Activated T-cell treated with anti-CD3 and anti-CD28 coated beads, Interleukin-2, amount 50 U/mL, for 24 hours (primary cell): ENCODE data around the gene CTBP2.

Experiments
- DNase-seq: peaks from one replicate; pipeline ENCODE4 v3.0.0-alpha.2; 2020
- H3K27ac Mint-ChIP-seq: 2 replicates; pipeline ENCODE4 v1.8.0; 2020; ENCODE audit warnings: mild to moderate bottlenecking, mixed read lengths
- H3K27me3 Mint-ChIP-seq: 2 replicates; pipeline ENCODE4 v1.8.0; 2020; ENCODE audit warnings: mixed read lengths
- H3K36me3 Mint-ChIP-seq: 2 replicates; pipeline ENCODE4 v1.8.0; 2020; ENCODE audit warnings: low read depth, mixed read lengths
- H3K4me1 Mint-ChIP-seq: 2 replicates; pipeline ENCODE4 v1.8.0; 2020; ENCODE audit warnings: low read depth, mixed read lengths
- H3K4me3 Mint-ChIP-seq: 2 replicates; pipeline ENCODE4 v1.8.0; 2020; ENCODE audit warnings: mild to moderate bottlenecking, moderate library complexity, mixed read lengths
- H3K9me3 Mint-ChIP-seq: 2 replicates; pipeline ENCODE4 v1.8.0; 2020; ENCODE audit warnings: mixed read lengths

Gene CTBP2

GRCh38 chr10:125054669-125055268 lies 105.6 kb downstream of the CTBP2 start:
- H3K4me3 Mint-ChIP-seq, result no peak overlapping the region
- H3K27me3 Mint-ChIP-seq, result peaks cover 68% of the 10 kb centered on the region
- no peak for DNase-seq
- H3K9me3 Mint-ChIP-seq, result no peaks in the 10 kb centered on the region
- H3K4me1 Mint-ChIP-seq, result no peaks in the 10 kb centered on the region
- no peaks in the 10 kb centered on the region for H3K36me3 Mint-ChIP-seq
- H3K27ac Mint-ChIP-seq, result no peak overlapping the region

- no peak for DNase-seq
- H3K27ac Mint-ChIP-seq, result no peak overlapping the region
Observed at GRCh38 chr10:125054216-125054615, 106.1 kb downstream of the CTBP2 start.

GRCh38 chr10:125052146-125052545 lies 108.2 kb downstream of the CTBP2 start:
- Mint-ChIP-seq H3K4me1 (no peaks in the 10 kb centered on the region), H3K4me3 (no peak overlapping the region), H3K36me3 (no peaks in the 10 kb centered on the region), H3K9me3 (no peaks in the 10 kb centered on the region), H3K27me3 (peaks cover 62% of the 10 kb centered on the region), H3K27ac (no peak overlapping the region)
- DNase-seq, result no peak

More at GRCh38 chr10:125054216-125054615, 106.1 kb downstream of the CTBP2 start:
- Mint-ChIP-seq H3K36me3 (no peaks in the 10 kb centered on the region), H3K4me3 (no peak overlapping the region), H3K4me1 (no peaks in the 10 kb centered on the region), H3K9me3 (no peaks in the 10 kb centered on the region), H3K27me3 (peaks cover 69% of the 10 kb centered on the region)

- Mint-ChIP-seq H3K36me3 (no peaks in the 10 kb centered on the region), H3K4me3 (no peak overlapping the region), H3K27me3 (peaks cover 50% of the 10 kb centered on the region), H3K27ac (no peak overlapping the region), H3K9me3 (no peaks in the 10 kb centered on the region), H3K4me1 (no peaks in the 10 kb centered on the region)
- no peak for DNase-seq
Observed at GRCh38 chr10:125050383-125050782, 110.0 kb downstream of the CTBP2 start.

GRCh38 chr10:125049216-125049881 lies 111.0 kb downstream of the CTBP2 start:
- Mint-ChIP-seq H3K27me3 (peaks cover 46% of the 10 kb centered on the region), H3K9me3 (no peaks in the 10 kb centered on the region), H3K36me3 (no peaks in the 10 kb centered on the region), H3K27ac (no peak overlapping the region), H3K4me3 (no peak overlapping the region), H3K4me1 (no peaks in the 10 kb centered on the region)
- DNase-seq, result no peak

- H3K36me3 Mint-ChIP-seq, result no peaks in the 10 kb centered on the region
- H3K9me3 Mint-ChIP-seq, result no peaks in the 10 kb centered on the region
Observed at GRCh38 chr10:125048094-125048864, 112.1 kb downstream of the CTBP2 start.

GRCh38 chr10:125043841-125044658 lies 116.3 kb downstream of the CTBP2 start:
- Mint-ChIP-seq H3K4me3 (no peak overlapping the region), H3K27me3 (peaks cover 8% of the 10 kb centered on the region), H3K36me3 (no peaks in the 10 kb centered on the region), H3K4me1 (no peaks in the 10 kb centered on the region), H3K9me3 (no peaks in the 10 kb centered on the region), H3K27ac (no peak overlapping the region)
- DNase-seq, result no peak

More at GRCh38 chr10:125048094-125048864, 112.1 kb downstream of the CTBP2 start:
- DNase-seq, result peak; percentile 74
- Mint-ChIP-seq H3K4me1 (no peaks in the 10 kb centered on the region), H3K27me3 (peaks cover 43% of the 10 kb centered on the region), H3K4me3 (no peak overlapping the region), H3K27ac (no peak overlapping the region)

- no peak overlapping the region for H3K27ac Mint-ChIP-seq
- no peaks in the 10 kb centered on the region for H3K4me1 Mint-ChIP-seq
- H3K4me3 Mint-ChIP-seq, result no peak overlapping the region
- no peaks in the 10 kb centered on the region for H3K36me3 Mint-ChIP-seq
- no peaks in the 10 kb centered on the region for H3K9me3 Mint-ChIP-seq
- no peaks in the 10 kb centered on the region for H3K27me3 Mint-ChIP-seq
- DNase-seq, result no peak
Observed at GRCh38 chr10:125041856-125042506, 118.4 kb downstream of the CTBP2 start.

- Mint-ChIP-seq H3K4me3 (no peak overlapping the region), H3K4me1 (no peaks in the 10 kb centered on the region), H3K36me3 (no peaks in the 10 kb centered on the region), H3K27me3 (no peaks in the 10 kb centered on the region), H3K27ac (no peak overlapping the region), H3K9me3 (no peaks in the 10 kb centered on the region)
- DNase-seq, result no peak
Observed at GRCh38 chr10:125039354-125039769, 121.0 kb downstream of the CTBP2 start.

- Mint-ChIP-seq H3K27me3 (no peaks in the 10 kb centered on the region), H3K27ac (no peak overlapping the region), H3K4me3 (no peak overlapping the region), H3K4me1 (no peaks in the 10 kb centered on the region), H3K36me3 (no peaks in the 10 kb centered on the region), H3K9me3 (no peaks in the 10 kb centered on the region)
- no peak for DNase-seq
Observed at GRCh38 chr10:125038637-125039036, 121.7 kb downstream of the CTBP2 start.

- Mint-ChIP-seq H3K4me3 (no peak overlapping the region), H3K36me3 (no peaks in the 10 kb centered on the region), H3K27me3 (no peaks in the 10 kb centered on the region), H3K9me3 (no peaks in the 10 kb centered on the region), H3K4me1 (no peaks in the 10 kb centered on the region), H3K27ac (no peak overlapping the region)
- no peak for DNase-seq
Observed at GRCh38 chr10:125037145-125037877, 123.1 kb downstream of the CTBP2 start.

GRCh38 chr10:125035588-125036295 lies 124.6 kb downstream of the CTBP2 start:
- Mint-ChIP-seq H3K27ac (no peak overlapping the region), H3K4me3 (no peak overlapping the region), H3K27me3 (no peaks in the 10 kb centered on the region), H3K4me1 (no peaks in the 10 kb centered on the region), H3K9me3 (no peaks in the 10 kb centered on the region), H3K36me3 (no peaks in the 10 kb centered on the region)
- no peak for DNase-seq

- Mint-ChIP-seq H3K27me3 (no peaks in the 10 kb centered on the region), H3K4me1 (no peaks in the 10 kb centered on the region), H3K9me3 (no peaks in the 10 kb centered on the region), H3K36me3 (no peaks in the 10 kb centered on the region), H3K27ac (no peak overlapping the region), H3K4me3 (no peak overlapping the region)
- no peak for DNase-seq
Observed at GRCh38 chr10:125035136-125035535, 125.2 kb downstream of the CTBP2 start.
